SJSA1 (cell line): Measurements from ENCODE around the gene GSAP. TPM values are rescaled to one million over a fixed set of nuclear protein-coding genes. Genes with fewer than 3 reads are reported as not detected.
A peak's percentile ranks its signal among the peaks of the same experiment; 100 is the strongest.

Experiments
- DNase-seq, 2 experiments: peaks; one replicate each; pipeline ENCODE4 v3.0.0-alpha.2; 2015 to 2020; ENCODE audit warnings: low spot score in 2 of 2, low read depth in 1 of 2
- H3K27ac ChIP-seq: fragments of 250-450 bp; sonication (Bioruptor Pico); 2 replicates; pipeline ENCODE4 v1.5.1; 2020; ENCODE audit warnings: mild to moderate bottlenecking, moderate library complexity
- H3K27me3 ChIP-seq: fragments of 250-450 bp; sonication (Bioruptor Pico); replicated peaks from 2 replicates; pipeline ENCODE4 v1.5.1; 2020; ENCODE audit warnings: mild to moderate bottlenecking, moderate library complexity
- H3K36me3 ChIP-seq: fragments of 250-450 bp; sonication (Bioruptor Pico); 2 replicates; pipeline ENCODE4 v1.5.1; 2020; ENCODE audit warnings: mild to moderate bottlenecking
- H3K4me1 ChIP-seq: fragments of 250-450 bp; sonication (Bioruptor Pico); replicated peaks from 2 replicates; pipeline ENCODE4 v1.6.1; 2021; ENCODE audit warnings: mild to moderate bottlenecking
- H3K4me3 ChIP-seq: fragments of 250-450 bp; sonication (Bioruptor Pico); 2 replicates; pipeline ENCODE4 v1.5.1; 2020; ENCODE audit warnings: mild to moderate bottlenecking
- H3K9me3 ChIP-seq: fragments of 250-450 bp; sonication (Bioruptor Pico); replicated peaks from 2 replicates; pipeline ENCODE4 v1.5.1; 2020; ENCODE audit warnings: mild to moderate bottlenecking
- total RNA-seq: library from RNA; depleted of rRNA; stranded (reverse); fragments of >200 nt; shearing (Covaris generic); gene quantifications from 2 replicates; pipeline ENCODE4 v1.2.3, GENCODE V29; 2014

Gene GSAP
- total RNA-seq, 1 experiment from 2014 or later = 3.7 TPM

DNA sequence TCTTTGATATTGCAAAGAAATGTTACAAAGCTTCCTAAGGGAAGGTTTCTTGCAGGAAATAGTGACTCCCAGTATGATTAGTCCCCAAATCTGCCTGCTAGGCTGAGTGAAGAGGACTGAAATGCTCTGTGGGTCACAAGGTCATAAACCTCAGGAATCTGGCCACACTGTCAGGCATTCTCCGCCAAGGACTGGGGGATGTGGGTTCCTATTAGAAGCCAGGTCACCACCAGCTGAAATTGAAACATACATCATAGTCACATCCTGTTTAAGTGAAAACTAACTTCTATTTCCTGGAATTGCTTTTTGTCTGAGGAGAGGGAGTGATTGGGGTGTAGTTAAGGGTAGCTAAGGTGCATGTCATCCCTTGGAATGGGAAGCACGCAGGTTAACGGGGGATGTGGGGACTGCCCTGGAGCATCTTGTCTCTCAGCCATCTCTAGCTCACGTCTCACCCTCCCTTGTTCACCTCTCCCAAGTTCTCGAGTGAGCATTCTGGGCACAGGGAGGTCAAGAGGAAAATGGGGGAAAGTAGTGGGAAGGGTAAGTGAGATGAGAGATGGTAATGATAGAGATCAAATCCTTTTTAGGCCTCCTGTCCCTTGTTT is 12.0 kb upstream of the GSAP start:
- Histone ChIP-seq H3K27ac (peak overlapping the region; percentile 90), H3K4me3 (no peak overlapping the region), H3K4me1 (peaks cover 39% of the 10 kb centered on the region), H3K9me3 (no peaks in the 10 kb centered on the region), H3K27me3 (no peaks in the 10 kb centered on the region), H3K36me3 (no peaks in the 10 kb centered on the region)
- DNase-seq = peak; percentile 69 to 83

DNA sequence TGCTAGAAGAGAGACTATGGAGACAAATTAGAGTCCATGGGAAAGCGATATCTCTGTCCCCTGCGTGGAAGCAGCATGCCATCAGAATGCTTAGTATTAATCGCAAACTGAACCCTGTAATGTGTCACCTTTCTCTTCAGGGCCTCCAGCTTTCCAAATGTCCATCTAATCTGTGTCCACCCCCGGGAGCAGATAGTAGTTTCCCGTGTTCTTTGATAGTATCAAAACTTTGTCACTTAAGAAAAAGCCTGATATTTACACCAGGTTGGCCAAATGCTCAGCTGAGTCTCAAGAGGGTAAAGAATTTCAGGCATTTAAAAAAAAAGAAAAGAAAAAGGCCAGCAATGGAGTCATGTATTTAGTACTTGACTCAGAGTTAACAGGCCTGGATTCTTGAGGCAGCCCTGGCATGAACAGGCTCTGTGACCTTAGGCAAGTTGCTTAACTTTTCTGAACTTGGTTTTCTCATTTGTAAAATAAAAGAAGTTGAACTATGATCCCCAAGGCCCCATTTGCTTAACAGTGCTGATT is 10.4 kb upstream of the GSAP start:
- H3K4me3 ChIP-seq = peak overlapping the region; percentile 12
- H3K27ac ChIP-seq = peak overlapping the region; percentile 90
- no peaks in the 10 kb centered on the region for H3K36me3 ChIP-seq
- H3K9me3 ChIP-seq = no peaks in the 10 kb centered on the region
- DNase-seq = peak in 1 of 2 experiments; percentile 67
- H3K4me1 ChIP-seq = peaks cover 39% of the 10 kb centered on the region
- no peaks in the 10 kb centered on the region for H3K27me3 ChIP-seq

DNA sequence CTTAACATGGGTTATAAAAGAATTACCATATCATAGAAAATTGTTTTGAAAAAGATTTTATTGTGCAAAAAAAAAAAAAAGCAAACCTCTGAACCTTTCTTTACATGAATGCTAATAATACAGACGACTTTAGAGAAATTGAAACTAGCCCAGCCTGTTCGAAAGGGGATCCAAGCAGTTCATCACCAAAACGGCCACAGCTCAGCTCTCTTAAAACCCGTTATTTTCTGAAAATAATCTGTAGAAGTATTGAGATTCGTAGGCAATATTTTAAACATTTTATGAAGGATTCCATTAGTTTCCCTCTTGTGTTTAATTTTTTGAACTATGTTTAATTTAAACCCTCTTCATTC is 9.9 kb upstream of the GSAP start:
- Histone ChIP-seq H3K36me3 (no peaks in the 10 kb centered on the region), H3K27ac (peak overlapping the region; percentile 90), H3K4me1 (peaks cover 39% of the 10 kb centered on the region), H3K9me3 (no peaks in the 10 kb centered on the region), H3K4me3 (peak overlapping the region; percentile 12), H3K27me3 (no peaks in the 10 kb centered on the region)
- no peak for DNase-seq

DNA sequence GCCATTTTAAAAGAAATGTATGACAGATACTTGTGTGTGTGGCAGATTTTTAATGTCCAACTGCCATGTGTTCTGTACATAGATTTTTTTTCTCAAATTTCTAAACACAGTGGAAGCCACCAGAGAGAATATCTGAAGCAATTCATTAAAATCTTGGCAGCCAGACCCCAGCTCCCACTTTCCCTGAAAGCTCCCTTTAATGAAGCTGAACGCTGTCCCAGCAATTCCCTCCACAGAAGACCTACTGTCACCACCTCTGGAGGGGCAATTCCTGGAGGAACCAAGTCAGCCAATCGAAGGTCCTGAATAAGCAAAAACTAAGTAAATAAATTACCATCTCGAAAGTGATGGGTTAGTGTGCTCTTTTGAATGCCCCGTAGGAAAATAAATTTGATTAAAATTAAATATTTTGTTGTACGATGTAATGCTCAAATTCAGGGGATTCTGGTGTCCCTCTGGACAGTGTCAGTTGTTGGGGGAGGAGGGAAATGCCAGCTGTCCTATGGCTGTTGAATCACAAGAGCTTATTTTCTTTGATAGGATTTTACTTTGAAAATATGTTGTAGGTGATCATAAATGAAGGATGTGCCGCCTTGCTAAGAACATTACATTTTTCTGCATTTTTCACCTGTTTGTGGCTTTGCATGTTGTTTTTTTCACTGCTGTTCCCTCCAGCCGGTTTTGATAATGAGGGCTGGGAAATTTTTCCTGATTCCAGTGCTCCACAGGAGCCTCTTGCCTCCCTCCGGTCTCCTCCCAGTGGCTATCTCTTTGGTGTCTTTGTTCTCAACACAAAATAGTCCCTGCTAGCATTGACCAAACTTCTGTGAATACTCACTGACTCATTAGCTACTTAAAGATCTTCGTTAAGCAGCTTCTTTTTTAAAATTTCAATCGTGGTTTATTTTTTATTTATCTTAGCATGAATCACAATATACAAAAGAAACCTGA is 9.2 kb upstream of the GSAP start:
- Histone ChIP-seq H3K36me3 (no peaks in the 10 kb centered on the region), H3K27ac (peak overlapping the region; percentile 90), H3K4me3 (peak overlapping the region; percentile 12), H3K4me1 (peaks cover 39% of the 10 kb centered on the region), H3K9me3 (no peaks in the 10 kb centered on the region), H3K27me3 (no peaks in the 10 kb centered on the region)
- DNase-seq = peak; percentile 77 to 85

DNA sequence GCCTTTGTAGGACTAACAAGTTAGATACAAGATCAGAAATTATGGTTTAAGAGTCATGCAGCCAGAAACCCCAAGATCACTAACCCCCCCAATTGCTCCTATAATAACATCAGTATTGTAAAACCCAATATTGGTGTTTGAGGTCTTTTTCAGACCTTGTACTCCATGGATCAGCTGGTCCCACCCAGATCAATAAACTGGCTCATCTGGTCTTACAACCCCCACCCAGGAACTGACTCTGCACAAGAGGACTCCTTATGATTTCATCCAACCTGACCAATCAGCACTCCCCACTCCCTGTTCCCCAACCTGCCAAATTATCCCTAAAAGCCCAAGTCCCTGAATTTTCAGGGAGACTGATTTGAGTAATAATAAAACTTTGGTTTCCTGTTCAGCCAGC is 6.4 kb upstream of the GSAP start:
- no peaks in the 10 kb centered on the region for H3K27me3 ChIP-seq
- H3K9me3 ChIP-seq = no peaks in the 10 kb centered on the region
- no peaks in the 10 kb centered on the region for H3K36me3 ChIP-seq
- no peak overlapping the region for H3K27ac ChIP-seq
- DNase-seq = no peak
- peaks cover 25% of the 10 kb centered on the region for H3K4me1 ChIP-seq
- no peak overlapping the region for H3K4me3 ChIP-seq

DNA sequence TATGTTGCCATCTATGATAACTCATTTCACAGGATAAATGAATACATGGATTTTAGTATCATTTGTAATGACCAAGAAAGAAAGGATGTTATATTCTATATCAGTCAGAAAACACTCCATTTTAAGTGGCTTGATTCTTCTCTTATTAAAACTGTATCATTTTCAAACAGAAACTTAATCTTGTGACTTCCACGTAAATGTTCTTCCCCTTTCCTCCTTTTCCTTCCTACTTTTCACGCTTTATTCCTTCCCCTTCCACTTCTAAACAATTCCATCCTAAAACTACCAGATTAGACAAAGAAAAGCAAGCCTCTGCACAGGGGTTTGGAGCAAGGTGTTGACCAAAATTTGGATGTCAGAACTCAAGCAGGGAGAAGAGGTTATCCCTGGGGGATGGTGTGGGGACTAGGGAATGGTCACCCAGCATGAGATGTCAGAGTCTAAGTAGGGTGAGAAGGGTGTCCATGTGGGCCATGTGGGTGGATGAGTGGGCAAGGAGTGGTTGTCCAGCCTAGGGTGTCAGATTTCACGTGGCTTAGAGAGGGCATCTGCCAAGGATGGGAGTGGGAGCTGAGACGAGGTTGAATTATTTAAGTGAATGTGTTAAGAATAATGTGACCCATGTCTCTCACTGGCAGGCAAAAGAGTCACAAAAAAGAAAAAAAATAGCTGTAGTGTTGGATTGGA is 5.0 kb upstream of the GSAP start:
- H3K9me3 ChIP-seq = no peaks in the 10 kb centered on the region
- no peak for DNase-seq
- H3K4me1 ChIP-seq = peaks cover 17% of the 10 kb centered on the region
- H3K27ac ChIP-seq = no peak overlapping the region
- no peak overlapping the region for H3K4me3 ChIP-seq
- H3K27me3 ChIP-seq = no peaks in the 10 kb centered on the region
- H3K36me3 ChIP-seq = no peaks in the 10 kb centered on the region

DNA sequence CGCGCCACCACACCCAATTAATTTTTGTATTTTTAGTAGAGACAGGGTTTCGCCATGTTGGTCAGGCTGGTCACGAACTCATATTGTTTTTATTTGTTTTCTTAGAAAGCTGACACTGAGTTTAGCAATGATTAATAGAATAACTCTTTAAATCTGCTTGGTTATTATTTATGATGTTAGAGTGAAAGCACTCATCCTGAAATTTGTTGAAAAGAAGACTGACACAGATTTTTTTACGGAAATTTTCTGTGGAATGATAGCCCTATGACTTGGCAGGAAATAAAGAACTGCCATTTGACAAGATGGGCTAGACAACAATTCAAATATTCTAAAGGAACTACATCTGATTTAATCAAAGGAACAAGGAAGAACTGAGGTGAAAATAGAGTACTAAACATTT is 4.3 kb upstream of the GSAP start:
- H3K4me3 ChIP-seq = no peak overlapping the region
- 0 out of 2 replicates have a peak, but pooled peaks cover 3% of the 10 kb centered on the region for H3K9me3 ChIP-seq
- no peaks in the 10 kb centered on the region; the same call in 1 of the 2 replicates for H3K36me3 ChIP-seq
- no peak for DNase-seq
- H3K27ac ChIP-seq = no peak overlapping the region
- peaks cover 20% of the 10 kb centered on the region for H3K4me1 ChIP-seq
- no peaks in the 10 kb centered on the region for H3K27me3 ChIP-seq

DNA sequence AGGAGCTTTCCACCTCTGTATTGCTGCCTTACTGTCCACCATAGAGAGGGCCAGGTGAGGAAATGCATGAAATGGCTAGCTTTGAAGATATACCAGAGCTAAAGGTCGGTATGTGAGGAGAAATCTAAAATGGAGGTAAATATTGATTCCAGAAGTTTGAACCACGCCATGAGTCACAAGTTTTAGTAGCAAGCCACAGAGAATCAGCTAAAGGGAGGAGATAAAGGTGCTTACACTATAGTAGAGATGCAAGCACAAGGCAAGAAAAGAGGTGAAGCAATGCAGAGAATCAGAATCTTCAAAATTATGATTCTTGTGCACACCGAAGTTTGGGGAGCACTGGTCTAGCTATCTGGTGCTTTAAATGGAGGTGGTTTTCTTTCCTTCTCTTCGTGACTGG is 3.0 kb upstream of the GSAP start:
- no peak overlapping the region for H3K4me3 ChIP-seq
- DNase-seq = no peak
- no peaks in the 10 kb centered on the region for H3K27me3 ChIP-seq
- peaks cover 18% of the 10 kb centered on the region for H3K4me1 ChIP-seq
- 0 out of 2 replicates have a peak, but pooled peaks cover 3% of the 10 kb centered on the region for H3K9me3 ChIP-seq
- H3K36me3 ChIP-seq = no peaks in the 10 kb centered on the region; the same call in 1 of the 2 replicates
- H3K27ac ChIP-seq = no peak overlapping the region

DNA sequence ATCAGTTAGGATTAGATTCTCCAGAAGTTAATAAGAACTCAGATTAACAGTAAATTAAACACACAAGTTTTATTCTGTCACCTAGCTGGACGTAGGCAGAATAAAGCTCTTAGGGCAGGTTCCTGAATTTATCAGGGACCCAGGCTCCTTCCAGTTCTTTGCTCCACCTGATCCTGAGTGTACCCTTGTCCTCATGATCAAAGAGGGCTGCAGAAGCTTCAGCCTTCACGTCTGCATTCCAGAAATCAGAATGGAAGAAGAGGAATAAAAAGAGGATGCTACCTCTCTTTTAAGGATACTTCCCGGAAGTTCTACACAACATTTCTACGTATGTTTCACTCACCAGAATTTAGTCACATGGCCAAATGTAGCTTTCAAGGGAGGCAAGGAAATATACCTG is 1.7 kb upstream of the GSAP start:
- H3K27ac ChIP-seq = no peak overlapping the region
- H3K4me1 ChIP-seq = peaks cover 21% of the 10 kb centered on the region
- no peaks in the 10 kb centered on the region; the same call in 1 of the 2 replicates for H3K36me3 ChIP-seq
- no peak for DNase-seq
- H3K9me3 ChIP-seq = 0 out of 2 replicates have a peak, but pooled peaks cover 3% of the 10 kb centered on the region
- no peak overlapping the region for H3K4me3 ChIP-seq
- H3K27me3 ChIP-seq = no peaks in the 10 kb centered on the region

DNA sequence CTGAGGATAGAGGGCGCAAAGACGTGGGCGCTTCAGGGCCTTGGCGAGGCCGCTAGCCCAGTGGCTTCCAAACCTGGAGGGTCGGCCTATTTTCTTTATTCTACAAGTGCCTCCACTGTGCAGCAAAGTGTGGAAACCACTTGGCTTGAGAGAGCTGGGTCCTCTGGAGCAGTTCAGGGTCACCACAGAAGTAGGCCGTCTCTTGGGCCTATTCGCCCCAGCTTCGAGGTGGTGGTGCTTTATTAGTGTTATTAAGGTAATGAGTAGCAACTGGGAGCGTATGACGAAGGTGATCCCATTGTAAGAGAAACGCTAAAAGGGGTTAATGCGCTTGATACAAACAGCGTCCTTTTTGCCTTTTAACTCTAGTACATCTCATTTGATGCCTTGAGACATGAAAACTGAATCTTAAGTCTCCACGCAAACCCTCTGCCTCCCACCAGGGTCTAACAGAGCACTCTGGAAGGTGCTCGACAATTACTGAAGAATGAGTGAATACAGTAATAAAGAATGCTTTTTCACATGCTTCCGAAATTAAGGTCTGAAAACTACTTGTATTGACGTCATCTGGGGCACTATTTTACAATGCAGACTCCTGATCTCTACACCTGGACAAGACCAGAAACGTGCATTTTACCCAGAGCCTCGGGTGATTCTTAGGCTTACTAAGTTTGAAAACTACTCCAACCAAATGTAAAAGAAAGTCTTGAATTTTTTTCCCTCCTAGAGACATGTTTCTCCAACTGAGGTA is 647 bp upstream of the GSAP start:
- Histone ChIP-seq H3K4me1 (peaks cover 21% of the 10 kb centered on the region), H3K27ac (no peak overlapping the region), H3K36me3 (no peaks in the 10 kb centered on the region; the same call in 1 of the 2 replicates), H3K9me3 (0 out of 2 replicates have a peak, but pooled peaks cover 3% of the 10 kb centered on the region), H3K4me3 (peak overlapping the region; percentile 75), H3K27me3 (no peaks in the 10 kb centered on the region)
- peak in 1 of 2 experiments; percentile 43 for DNase-seq

DNA sequence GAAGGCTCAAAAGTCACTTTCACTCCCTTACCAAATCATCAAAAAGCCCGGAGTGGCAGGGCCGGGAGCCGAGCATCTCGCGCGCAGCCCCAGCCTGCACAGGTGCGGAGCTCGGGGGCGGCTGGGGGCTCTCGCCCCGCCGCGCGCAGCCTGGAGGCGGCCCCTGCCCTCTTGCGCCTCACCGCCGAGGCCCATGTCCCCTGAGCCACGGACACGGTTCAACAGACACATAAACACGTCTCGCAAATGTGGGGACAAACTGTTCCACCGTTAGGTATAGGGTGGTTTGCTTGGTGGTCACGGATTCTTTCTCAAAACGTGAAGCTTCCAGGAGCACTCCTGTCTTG is 700 bp downstream of the GSAP start:
- Histone ChIP-seq H3K27ac (no peak overlapping the region), H3K4me1 (peaks cover 23% of the 10 kb centered on the region), H3K27me3 (no peaks in the 10 kb centered on the region), H3K4me3 (peak overlapping the region; percentile 75), H3K36me3 (no peaks in the 10 kb centered on the region; the same call in 1 of the 2 replicates), H3K9me3 (0 out of 2 replicates have a peak, but pooled peaks cover 3% of the 10 kb centered on the region)
- DNase-seq = no peak

DNA sequence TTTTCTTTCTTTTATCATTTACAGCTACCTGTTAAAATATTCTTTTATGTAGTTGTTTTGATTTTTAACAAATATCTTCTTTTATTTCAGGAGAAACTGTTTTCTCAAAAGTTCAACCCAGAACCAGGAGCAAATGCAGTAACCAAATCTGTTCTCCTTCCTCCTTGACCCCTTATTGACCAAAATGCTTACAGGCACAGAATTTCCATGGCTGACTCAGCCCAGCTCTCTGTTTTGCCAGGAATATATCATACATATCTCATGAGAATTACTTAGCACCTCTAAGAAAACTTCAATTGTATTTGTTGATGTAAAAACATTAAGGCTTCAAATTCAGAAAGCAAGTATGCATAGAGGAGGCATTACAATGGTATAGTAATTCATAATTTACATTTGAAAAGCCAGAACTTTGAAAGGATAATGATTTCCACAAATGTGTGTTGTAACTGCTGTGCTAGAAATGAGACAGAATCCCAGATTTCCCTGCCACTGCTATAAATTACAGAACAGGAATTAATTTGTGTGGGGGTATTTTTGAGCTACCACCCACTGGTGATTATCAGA is 2.2 kb downstream of the GSAP start:
- Histone ChIP-seq H3K27ac (no peak overlapping the region), H3K4me1 (peaks cover 38% of the 10 kb centered on the region), H3K4me3 (no peak overlapping the region), H3K9me3 (0 out of 2 replicates have a peak, but pooled peaks cover 3% of the 10 kb centered on the region), H3K27me3 (no peaks in the 10 kb centered on the region), H3K36me3 (no peaks in the 10 kb centered on the region; the same call in 1 of the 2 replicates)
- no peak for DNase-seq

DNA sequence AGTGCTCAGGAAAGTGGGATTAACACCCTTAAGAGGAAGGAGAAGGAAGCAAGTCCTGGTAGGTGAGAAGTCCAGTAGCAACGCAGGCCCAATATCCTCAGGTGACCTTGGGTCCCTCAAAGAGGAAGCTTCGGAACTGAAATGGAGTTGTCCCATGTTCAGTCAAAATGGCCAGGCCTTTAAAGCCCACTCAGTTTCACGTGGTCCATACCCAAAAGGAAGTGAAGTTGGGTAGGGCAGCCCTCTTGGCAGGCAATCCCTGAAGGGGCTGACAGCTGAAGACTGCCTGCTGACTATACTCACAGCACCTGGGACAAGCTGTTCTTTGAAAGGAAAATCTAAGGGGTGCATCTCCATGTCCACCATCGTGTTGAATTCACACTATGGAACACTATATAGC is 3.0 kb downstream of the GSAP start:
- Histone ChIP-seq H3K27ac (no peak overlapping the region), H3K27me3 (no peaks in the 10 kb centered on the region), H3K9me3 (0 out of 2 replicates have a peak, but pooled peaks cover 3% of the 10 kb centered on the region), H3K36me3 (no peaks in the 10 kb centered on the region; the same call in 1 of the 2 replicates), H3K4me1 (peaks cover 40% of the 10 kb centered on the region), H3K4me3 (no peak overlapping the region)
- no peak for DNase-seq
